HepG2 (cell line): Measurements from ENCODE around the gene ROBO2. TPM values are rescaled to one million over a fixed set of nuclear protein-coding genes. Genes with fewer than 3 reads are reported as not detected.

Experiments used
- ATAC-seq: fragments of 200-7000 bp; cut with Tn5 transposase; 3 replicates; pipeline ENCODE4 v1.9.1; 2020; ENCODE audit warnings: mild to moderate bottlenecking, moderate library complexity
- BruUV-seq: library from RNA; stranded (reverse); fragments of 400-500 nt; replicated peaks from 2 replicates; lab custom pipeline; 2021; lab: Mats Ljungman, UMichigan
- CTCF ChIA-PET: fragments of 300-600 bp; formaldehyde crosslinking; extraction: SDS; loops from one replicate; lab custom pipeline; 2021; ENCODE audit warnings: low total read pairs, inconsistent platforms, low intra/inter-chr PET ratio; lab: Yijun Ruan, JAX
- POLR2A ChIA-PET: fragments of 350-600 bp; sonication (Branson Sonifier 250); formaldehyde crosslinking; loops from one replicate; lab custom pipeline; 2020; ENCODE audit warnings: antibody characterized with exemption, inconsistent platforms; lab: Yijun Ruan, JAX
- DNase-seq: peaks from one replicate; pipeline ENCODE4 v3.0.0-alpha.2; 2015; ENCODE audit warnings: low spot score
- FAIRE-seq: peaks from 3 replicates; lab custom pipeline; 2011; peaks lifted over from hg19 to GRCh38; lab: Jason Lieb, UNC
- H2AFZ ChIP-seq: one replicate; pipeline ENCODE4 v1.6.1; 2011; ENCODE audit warnings: low read length, inconsistent platforms
- H3K27ac ChIP-seq: fragments of 300-600 bp; 3 replicates; pipeline ENCODE4 v1.8.0; 2011; ENCODE audit warnings: mixed run types, mild to moderate bottlenecking, mixed read lengths, low read length, inconsistent platforms; ENCODE audit not compliant: insufficient read depth; ENCODE audit errors: extremely low read length
- H3K27me3 ChIP-seq, 2 experiments: fragments of 200-600 bp in 1 of 2; 2 replicates in 1 of 2; 3 replicates in 1 of 2; pipeline versions ENCODE4 v1.6.0 to v1.8.0; 2011; ENCODE audit warnings: low read length in 2 of 2, mild to moderate bottlenecking in 2 of 2, moderate library complexity in 2 of 2, inconsistent platforms in 1 of 2; ENCODE audit not compliant: insufficient read depth in 2 of 2, control insufficient read depth in 1 of 2
- H3K36me3 ChIP-seq, 2 experiments: fragments of 200-600 bp in 1 of 2; replicated peaks in 1 of 2; 2 replicates in 1 of 2; 3 replicates in 1 of 2; pipeline versions ENCODE4 v1.5.1 to v1.8.0; 2011; ENCODE audit warnings: low read length in 2 of 2, inconsistent platforms in 1 of 2; ENCODE audit not compliant: insufficient read depth in 2 of 2, control insufficient read depth in 1 of 2
- H3K4me1 ChIP-seq: 2 replicates; pipeline ENCODE4 v1.5.1; 2012; ENCODE audit warnings: low read length, inconsistent platforms; ENCODE audit not compliant: insufficient read depth
- H3K4me2 ChIP-seq: 2 replicates; pipeline ENCODE4 v1.6.0; 2011; ENCODE audit warnings: low read depth, low read length, inconsistent platforms
- H3K4me3 ChIP-seq, 3 experiments: fragments of 200-600 bp in 1 of 3; sonication (generic), shearing (Covaris generic) in 1 of 3; replicated peaks in 1 of 3; 2 replicates each; pipeline ENCODE4 v1.5.1; 2011 to 2016; ENCODE audit warnings: low read length in 3 of 3, inconsistent platforms in 2 of 3, low read depth in 2 of 3, mild to moderate bottlenecking in 2 of 3, control low read depth in 1 of 3, mixed read lengths in 1 of 3; ENCODE audit not compliant: insufficient read depth in 1 of 3
- H3K79me2 ChIP-seq: one replicate; pipeline ENCODE4 v1.6.1; 2011; ENCODE audit warnings: low read length, inconsistent platforms; ENCODE audit not compliant: insufficient read depth
- H3K9ac ChIP-seq: 2 replicates; pipeline ENCODE4 v1.6.0; 2011; ENCODE audit warnings: mild to moderate bottlenecking, low read depth, low read length, inconsistent platforms; ENCODE audit not compliant: insufficient read depth
- H3K9me3 ChIP-seq: 2 replicates; pipeline ENCODE4 v1.5.1; 2012; ENCODE audit warnings: mild to moderate bottlenecking, low read length
- H4K20me1 ChIP-seq: 2 replicates; pipeline ENCODE4 v1.6.0; 2011; ENCODE audit warnings: inconsistent platforms, mild to moderate bottlenecking, low read length, moderate library complexity; ENCODE audit not compliant: insufficient read depth
- AGO2 ChIP-seq: fragments of 200-400 bp; formaldehyde crosslinking; optimal IDR thresholded peaks from 2 replicates; pipeline ENCODE3; 2017; ENCODE audit warnings: mild to moderate bottlenecking, low read depth, low read length, moderate library complexity
- ARNT2 ChIP-seq: sonication (generic); formaldehyde crosslinking; IDR thresholded peaks from 2 replicates; pipeline ENCODE4 v1.8.0; 2022; ENCODE audit warnings: mild to moderate bottlenecking, low read depth, missing genetic modification reagents, moderate library complexity
- CEBPB ChIP-seq: IDR thresholded peaks from 2 replicates; pipeline ENCODE4 v1.6.1; 2011; ENCODE audit warnings: low read depth, low read length, improper control_type of control experiment, borderline replicate concordance
- DNMT3B ChIP-seq: conservative IDR thresholded peaks from 2 replicates; pipeline ENCODE4 v1.6.1; 2016; ENCODE audit warnings: missing biosample characterization, control low read depth
- DZIP1 ChIP-seq: sonication (generic); formaldehyde crosslinking; IDR thresholded peaks from 2 replicates; pipeline ENCODE4 v1.5.0; 2020; ENCODE audit warnings: mild to moderate bottlenecking, missing genetic modification reagents
- IRX3 ChIP-seq: sonication (generic); formaldehyde crosslinking; IDR thresholded peaks from 2 replicates; pipeline ENCODE4 v1.8.1; 2023; ENCODE audit warnings: mild to moderate bottlenecking, low read depth, missing genetic modification reagents, borderline replicate concordance
- POLR2AphosphoS2 ChIP-seq: IDR thresholded peaks from 2 replicates; pipeline ENCODE4 v1.6.1; 2011; ENCODE audit warnings: low read depth, low read length, improper control_type of control experiment
- SETDB1 ChIP-seq: sonication (generic); formaldehyde crosslinking; IDR thresholded peaks from 2 replicates; pipeline ENCODE4 v1.5.1; 2020; ENCODE audit warnings: missing genetic modification reagents, mild to moderate bottlenecking, borderline replicate concordance
- TBX2 ChIP-seq: sonication (generic); formaldehyde crosslinking; IDR thresholded peaks from 2 replicates; pipeline ENCODE4 v1.5.0; 2020; ENCODE audit warnings: missing genetic modification reagents, mild to moderate bottlenecking, borderline replicate concordance
- TFDP1 ChIP-seq: IDR thresholded peaks from 2 replicates; pipeline ENCODE4 v1.6.1; 2016; ENCODE audit warnings: missing compliant biosample characterization, missing genetic modification reagents, borderline replicate concordance
- TSC22D2 ChIP-seq: sonication (generic); formaldehyde crosslinking; IDR thresholded peaks from 2 replicates; pipeline ENCODE4 v1.5.1; 2020; ENCODE audit warnings: missing genetic modification reagents, mild to moderate bottlenecking, borderline replicate concordance
- ZBED4 ChIP-seq: sonication (generic); formaldehyde crosslinking; IDR thresholded peaks from 2 replicates; pipeline ENCODE4 v1.4.0; 2020; ENCODE audit warnings: missing genetic modification reagents, borderline replicate concordance
- ZFP82 ChIP-seq: sonication (generic); formaldehyde crosslinking; IDR thresholded peaks from 2 replicates; pipeline ENCODE4 v1.5.1; 2020; ENCODE audit warnings: mild to moderate bottlenecking, missing genetic modification reagents, borderline replicate concordance
- ZFYVE20 ChIP-seq: sonication (generic); formaldehyde crosslinking; IDR thresholded peaks from 2 replicates; pipeline ENCODE4 v1.8.0; 2023; ENCODE audit warnings: low read depth, mild to moderate bottlenecking, moderate library complexity, missing genetic modification reagents, borderline replicate concordance
- ZNF256 ChIP-seq: sonication (generic); formaldehyde crosslinking; conservative IDR thresholded peaks from 2 replicates; pipeline ENCODE4 v1.4.0; 2020; ENCODE audit warnings: missing genetic modification reagents
- ZNF282 ChIP-seq: fragments of 450-650 bp; IDR thresholded peaks from 2 replicates; pipeline ENCODE4 v1.6.1; 2018; ENCODE audit not compliant: partially characterized antibody
- ZNF570 ChIP-seq: sonication (generic); formaldehyde crosslinking; IDR thresholded peaks from 2 replicates; pipeline ENCODE4 v1.4.0; 2020; ENCODE audit warnings: mild to moderate bottlenecking, missing genetic modification reagents, borderline replicate concordance
- ZNF672 ChIP-seq: sonication (generic); formaldehyde crosslinking; IDR thresholded peaks from 2 replicates; pipeline ENCODE4 v1.8.1; 2022; ENCODE audit warnings: missing genetic modification reagents
- WGBS: methylation state at CpG from one replicate; pipeline ENCODE4 v1.1.6; 2017; ENCODE audit warnings: low lambda C conversion rate; 5-methylcytosine and 5-hydroxymethylcytosine counted together
- in situ Hi-C: cut with HindIII; loops from 2 replicates; pipeline ENCODE4 v1.10.0; 2017; ENCODE audit warnings: low pct_unique_long_range_greater_than_20kb; ENCODE audit not compliant: extremely low pct_ligation_motif_present
- intact Hi-C: fragments of 100-400 bp; cut with micrococcal nuclease; formaldehyde crosslinking; loops from one replicate; pipeline ENCODE4 v1.10.0; 2022; ENCODE audit not compliant: unreplicated experiment
- polyA plus RNA-seq, 8 experiments: library from polyadenylated mRNA; depleted of rRNA in 3 of 8; stranded (reverse) in 7 of 8; unstranded in 1 of 8; fragments of >200 nt; fragmentation: Illumina TruSeq in 4 of 8; extraction: Trizol in 4 of 8; gene quantifications; 2 replicates each; pipeline versions ENCODE4 v1.2.1 to v1.2.3, GENCODE V29; 2011 to 2016; ENCODE audit warnings: low read depth in 4 of 8, missing spikeins in 1 of 8, mixed read lengths in 1 of 8; ENCODE audit not compliant: insufficient read depth in 1 of 8
- total RNA-seq, 5 experiments: library from RNA; depleted of rRNA; stranded (reverse); fragments of >200 nt; fragmentation: Illumina TruSeq; extraction: Trizol; gene quantifications; 2 replicates each; pipeline ENCODE4 v1.2.3, GENCODE V29; 2016; ENCODE audit warnings: low read depth in 1 of 5

ROBO2 gene
- total and polyA plus RNA-seq, 2 of the 13 experiments (the other 11 are each of a cell fraction or from before 2014, with no cell fraction given) = not detected

GRCh38 chr3:77489216-77489615 lies 449.3 kb downstream of the ROBO2 start:
- no peak for TF ChIP-seq SETDB1 (CRISPR knock-in tag)
- no peak for TF ChIP-seq ARNT2 (CRISPR knock-in tag)
- no peak for TF ChIP-seq ZNF256 (CRISPR knock-in tag)
- TF ChIP-seq ZFP82 (CRISPR knock-in tag) = no peak
- TF ChIP-seq ZNF570 (CRISPR knock-in tag) = no peak
- no peak for TF ChIP-seq ZNF282
- TF ChIP-seq DNMT3B (CRISPR knock-in tag) = no peak
- TF ChIP-seq ZNF672 (CRISPR knock-in tag) = no peak
- TF ChIP-seq TBX2 (CRISPR knock-in tag) = no peak
- no peak for TF ChIP-seq IRX3 (CRISPR knock-in tag)
- TF ChIP-seq DZIP1 = no peak
- no peak for TF ChIP-seq ZFYVE20 (CRISPR knock-in tag)
- TF ChIP-seq TSC22D2 = no peak
- no peak for TF ChIP-seq POLR2AphosphoS2
- no peak for TF ChIP-seq CEBPB
- TF ChIP-seq TFDP1 (CRISPR knock-in tag) = no peak
- no peak for TF ChIP-seq AGO2
- TF ChIP-seq ZBED4 = no peak
- TF ChIP-seq, all 625 proteins: peak for 0
- 0% methylated on average over 1 of the region's 1 CpG for WGBS
- intact Hi-C loops = no loop called here
- Histone ChIP-seq H3K9ac (no peak overlapping the region), H2AFZ (no peak overlapping the region), H3K9me3 (no peaks in the 10 kb centered on the region), H3K4me2 (no peak overlapping the region), H3K4me3 (no peak overlapping the region), H3K4me1 (no peaks in the 10 kb centered on the region), H3K27ac (no peak overlapping the region), H3K27me3 (no peaks in the 10 kb centered on the region), H4K20me1 (no peaks in the 10 kb centered on the region), H3K36me3 (no peaks in the 10 kb centered on the region), H3K79me2 (no peaks in the 10 kb centered on the region)
- no peak for DNase-seq
- no peak for FAIRE-seq
- ChIA-PET CTCF (no interaction called here), POLR2A (no interaction called here)
- no TSS peak for BruUV-seq
- no peak for ATAC-seq
- in situ Hi-C loops = no loop called here
